Measurements from ENCODE around the gene FTCDNL1. TPM values are rescaled to one million over a fixed set of nuclear protein-coding genes. Genes with fewer than 3 reads are reported as not detected.

Gene FTCDNL1
- total RNA-seq, 1 experiment from 2014 or later: 2.7 TPM

DNA sequence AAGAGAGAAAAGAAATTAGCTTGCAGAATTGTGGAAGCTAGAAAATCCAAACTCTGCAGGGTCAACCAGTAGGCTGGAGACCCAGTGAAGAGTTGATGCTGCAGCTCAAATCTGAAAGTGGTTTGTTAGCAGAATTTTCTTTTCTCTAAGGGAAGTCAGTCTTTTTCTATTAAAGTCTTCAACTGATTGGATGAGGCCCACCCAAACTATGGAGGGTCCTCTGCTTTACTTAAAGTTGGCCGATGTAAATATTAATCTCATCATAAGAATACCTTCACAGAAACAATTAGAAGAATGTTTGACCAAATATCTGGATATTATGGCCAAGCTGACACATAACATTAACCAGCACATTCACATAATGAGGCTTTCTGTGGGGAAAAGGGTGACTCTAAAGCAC is 73.7 kb downstream of the FTCDNL1 start:
- H3K36me3 ChIP-seq (ENCODE audit: low read depth): no peaks in the 10 kb centered on the region
- H3K27me3 ChIP-seq (ENCODE audit: insufficient read depth, low read depth): no peaks in the 10 kb centered on the region
- H4K20me1 ChIP-seq (ENCODE audit: insufficient read depth): no peaks in the 10 kb centered on the region
- H2AFZ ChIP-seq: no peak overlapping the region
- H3K9me3 ChIP-seq (ENCODE audit: insufficient read depth, low read depth): no peaks in the 10 kb centered on the region
- intact Hi-C loops (cut with micrococcal nuclease; ENCODE audit: unreplicated experiment): no loop called here
- DNase-seq: no peak
- H3K9me2 ChIP-seq (ENCODE audit: insufficient read depth): no peaks in the 10 kb centered on the region
- no peak overlapping the region for H3K4me2 ChIP-seq
- H3F3A ChIP-seq (ENCODE audit: insufficient read depth, low read depth): no peaks in the 10 kb centered on the region
- CTCF ChIA-PET: no interaction called here
- H3K4me1 ChIP-seq (replicated peaks; ENCODE audit: insufficient read depth): no peaks in the 10 kb centered on the region
- H3K79me2 ChIP-seq (ENCODE audit: low read depth): no peaks in the 10 kb centered on the region
- no peak overlapping the region for H3K27ac ChIP-seq
- BruUV-seq (replicated peaks): no TSS peak
- no peak for TF ChIP-seq EZH2 (IDR thresholded peaks at IDR 0.05; ENCODE audit: low read depth)
- TF ChIP-seq, protein P1, sequence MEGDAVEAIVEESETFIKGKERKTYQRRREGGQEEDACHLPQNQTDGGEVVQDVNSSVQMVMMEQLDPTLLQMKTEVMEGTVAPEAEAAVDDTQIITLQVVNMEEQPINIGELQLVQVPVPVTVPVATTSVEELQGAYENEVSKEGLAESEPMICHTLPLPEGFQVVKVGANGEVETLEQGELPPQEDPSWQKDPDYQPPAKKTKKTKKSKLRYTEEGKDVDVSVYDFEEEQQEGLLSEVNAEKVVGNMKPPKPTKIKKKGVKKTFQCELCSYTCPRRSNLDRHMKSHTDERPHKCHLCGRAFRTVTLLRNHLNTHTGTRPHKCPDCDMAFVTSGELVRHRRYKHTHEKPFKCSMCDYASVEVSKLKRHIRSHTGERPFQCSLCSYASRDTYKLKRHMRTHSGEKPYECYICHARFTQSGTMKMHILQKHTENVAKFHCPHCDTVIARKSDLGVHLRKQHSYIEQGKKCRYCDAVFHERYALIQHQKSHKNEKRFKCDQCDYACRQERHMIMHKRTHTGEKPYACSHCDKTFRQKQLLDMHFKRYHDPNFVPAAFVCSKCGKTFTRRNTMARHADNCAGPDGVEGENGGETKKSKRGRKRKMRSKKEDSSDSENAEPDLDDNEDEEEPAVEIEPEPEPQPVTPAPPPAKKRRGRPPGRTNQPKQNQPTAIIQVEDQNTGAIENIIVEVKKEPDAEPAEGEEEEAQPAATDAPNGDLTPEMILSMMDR (conservative IDR thresholded peaks at IDR 0.05): no peak
- H3K4me3 ChIP-seq: no peak overlapping the region
- POLR2A ChIA-PET (ENCODE audit: unreplicated experiment): no interaction called here

DNA sequence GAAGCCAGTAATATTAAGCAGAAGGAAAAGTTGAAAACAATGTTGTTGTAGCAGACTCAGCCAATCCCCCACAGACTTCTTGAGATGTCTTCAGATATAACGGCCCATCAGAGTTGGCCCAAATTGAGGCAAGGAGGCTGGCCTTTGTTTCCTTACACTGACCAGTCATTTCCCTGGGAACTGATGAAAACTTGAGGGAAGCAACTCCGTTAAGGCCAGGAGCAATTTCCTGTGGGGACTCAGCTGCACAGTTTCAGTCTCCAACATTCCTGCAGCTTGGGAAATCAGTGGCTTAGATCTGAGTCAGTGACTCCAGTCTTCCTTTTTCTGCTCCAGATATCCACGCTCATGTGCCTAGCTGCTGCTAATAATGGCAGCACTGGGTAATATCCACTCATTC is 75.7 kb downstream of the FTCDNL1 start:
- Histone ChIP-seq H3K27ac (no peak overlapping the region), H3F3A (ENCODE audit: insufficient read depth, low read depth) (no peaks in the 10 kb centered on the region), H3K9me2 (ENCODE audit: insufficient read depth) (no peaks in the 10 kb centered on the region), H3K36me3 (ENCODE audit: low read depth) (no peaks in the 10 kb centered on the region), H4K20me1 (ENCODE audit: insufficient read depth) (no peaks in the 10 kb centered on the region), H3K4me3 (no peak overlapping the region), H3K9me3 (ENCODE audit: insufficient read depth, low read depth) (no peaks in the 10 kb centered on the region), H3K4me2 (no peak overlapping the region), H3K27me3 (ENCODE audit: insufficient read depth, low read depth) (0 out of 2 replicates have a peak, but pooled peaks cover 5% of the 10 kb centered on the region), H2AFZ (no peak overlapping the region), H3K79me2 (ENCODE audit: low read depth) (no peaks in the 10 kb centered on the region), H3K4me1 (replicated peaks; ENCODE audit: insufficient read depth) (no peaks in the 10 kb centered on the region)
- POLR2A ChIA-PET (ENCODE audit: unreplicated experiment): no interaction called here
- TF ChIP-seq EZH2 (IDR thresholded peaks at IDR 0.05; ENCODE audit: low read depth): no peak
- TF ChIP-seq, protein P1 (conservative IDR thresholded peaks at IDR 0.05): no peak
- CTCF ChIA-PET: no interaction called here
- no peak for DNase-seq
- no TSS peak for BruUV-seq (replicated peaks)
- intact Hi-C loops (cut with micrococcal nuclease; ENCODE audit: unreplicated experiment): no loop called here

DNA sequence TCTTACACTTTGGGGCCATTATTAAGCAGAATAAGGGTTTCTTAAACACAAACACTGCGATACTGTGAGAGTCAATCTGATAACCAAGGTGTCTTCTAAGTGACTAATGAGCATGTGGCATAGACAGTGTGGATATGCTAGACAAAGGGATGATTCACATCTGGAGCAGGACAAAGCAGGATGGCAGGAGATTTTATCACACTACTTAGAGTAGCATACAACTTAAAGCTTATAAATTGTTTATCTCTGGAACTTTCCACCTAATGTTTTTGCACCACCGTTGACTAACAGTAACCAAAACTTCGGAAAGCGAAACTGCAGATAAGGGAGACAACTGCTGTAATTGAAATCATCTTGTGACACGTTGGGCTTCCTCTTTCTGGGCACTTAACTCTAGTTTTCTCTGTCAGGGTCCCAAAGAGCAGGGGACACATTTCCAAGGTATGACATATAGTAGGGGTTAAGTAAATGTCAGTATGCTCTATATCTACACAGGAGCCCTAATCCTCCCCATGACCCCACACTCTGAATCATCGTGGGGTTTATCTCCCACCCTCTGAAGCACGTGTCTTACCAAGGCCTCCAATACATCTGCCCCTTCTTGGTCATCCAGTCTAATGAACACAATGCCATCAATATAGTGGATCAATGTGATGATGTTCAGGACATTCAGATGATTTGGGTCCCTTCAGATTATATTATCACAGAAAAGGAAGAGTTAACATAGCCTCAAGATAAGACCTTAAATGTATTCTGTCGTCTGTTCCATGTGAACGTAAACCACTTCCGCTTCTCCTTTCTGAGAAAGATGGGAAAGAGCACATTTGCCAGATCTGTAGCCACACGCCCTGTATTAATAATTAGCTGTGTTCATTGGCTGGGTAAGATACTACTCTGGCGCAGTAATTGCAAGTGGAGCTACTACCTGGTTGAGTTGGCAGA is 78.7 kb downstream of the FTCDNL1 start:
- no peak for DNase-seq
- Histone ChIP-seq H3K9me3 (ENCODE audit: insufficient read depth, low read depth) (no peaks in the 10 kb centered on the region), H4K20me1 (ENCODE audit: insufficient read depth) (no peaks in the 10 kb centered on the region), H3F3A (ENCODE audit: insufficient read depth, low read depth) (no peaks in the 10 kb centered on the region), H2AFZ (no peak overlapping the region), H3K79me2 (ENCODE audit: low read depth) (no peaks in the 10 kb centered on the region), H3K27me3 (ENCODE audit: insufficient read depth, low read depth) (0 out of 2 replicates have a peak, but pooled peaks cover 5% of the 10 kb centered on the region), H3K9me2 (ENCODE audit: insufficient read depth) (no peaks in the 10 kb centered on the region), H3K4me3 (no peak overlapping the region), H3K27ac (no peak overlapping the region), H3K4me1 (replicated peaks; ENCODE audit: insufficient read depth) (no peaks in the 10 kb centered on the region), H3K4me2 (no peak overlapping the region), H3K36me3 (ENCODE audit: low read depth) (no peaks in the 10 kb centered on the region)
- no TSS peak for BruUV-seq (replicated peaks)
- TF ChIP-seq, protein P1 (conservative IDR thresholded peaks at IDR 0.05): no peak
- TF ChIP-seq EZH2 (IDR thresholded peaks at IDR 0.05; ENCODE audit: low read depth): no peak
- ChIA-PET POLR2A (ENCODE audit: unreplicated experiment) (no interaction called here), CTCF (interaction anchor here (0.6 kb wide), 1 partner anchor 845 kb away, joined by 3 read pairs; no protein-coding TSS in a partner anchor)
- intact Hi-C loops (cut with micrococcal nuclease; ENCODE audit: unreplicated experiment): no loop called here

Data from PC-9 (cell line).